NCI-H146 treated with DMSO at 0.1 percent for 48 hours (cell line): ENCODE measurements around the gene RBBP5.

Experiments used
- DNase-seq: peaks from one replicate; lab custom pipeline; 2025; ENCODE audit not compliant: unreplicated experiment; lab: John Stamatoyannopoulos, UW

Gene RBBP5

GRCh38 chr1:205075642-205076155 is 46.1 kb downstream of the RBBP5 start:
- DNase-seq: no peak

GRCh38 chr1:205074513-205074912 is 47.3 kb downstream of the RBBP5 start:
- no peak for DNase-seq

GRCh38 chr1:205074084-205074483 is 47.7 kb downstream of the RBBP5 start:
- DNase-seq: no peak

- DNase-seq: no peak
These were observed 48.3 kb downstream of the RBBP5 start for GRCh38 chr1:205073511-205073910.

GRCh38 chr1:205072881-205073280 is 48.9 kb downstream of the RBBP5 start:
- no peak for DNase-seq

- DNase-seq: no peak
These were observed 49.5 kb downstream of the RBBP5 start for GRCh38 chr1:205072286-205072685.

GRCh38 chr1:205071801-205072200 is 50.0 kb downstream of the RBBP5 start:
- DNase-seq: no peak

- no peak for DNase-seq
These were observed 50.8 kb downstream of the RBBP5 start for GRCh38 chr1:205071028-205071409.

GRCh38 chr1:205069371-205070125 is 52.2 kb downstream of the RBBP5 start:
- no peak for DNase-seq

GRCh38 chr1:205068457-205069040 is 53.2 kb downstream of the RBBP5 start:
- DNase-seq: no peak

- no peak for DNase-seq
These were observed 53.8 kb downstream of the RBBP5 start for GRCh38 chr1:205068001-205068400.

- no peak for DNase-seq
These were observed 54.7 kb downstream of the RBBP5 start for GRCh38 chr1:205067031-205067430.

- DNase-seq: no peak
These were observed 55.5 kb downstream of the RBBP5 start for GRCh38 chr1:205066141-205066818.

GRCh38 chr1:205065666-205066065 is 56.1 kb downstream of the RBBP5 start:
- DNase-seq: no peak

- no peak for DNase-seq
These were observed 56.9 kb downstream of the RBBP5 start for GRCh38 chr1:205064741-205065316.

GRCh38 chr1:205064301-205064700 is 57.5 kb downstream of the RBBP5 start:
- DNase-seq: no peak

GRCh38 chr1:205062895-205063294 is 58.9 kb downstream of the RBBP5 start:
- DNase-seq: no peak

- DNase-seq: no peak
These were observed 59.5 kb downstream of the RBBP5 start for GRCh38 chr1:205062319-205062718.

GRCh38 chr1:205061665-205062069 is 60.1 kb downstream of the RBBP5 start:
- peak; percentile 16 for DNase-seq

- DNase-seq: no peak
These were observed 60.6 kb downstream of the RBBP5 start for GRCh38 chr1:205061227-205061626.

GRCh38 chr1:205060746-205061145 is 61.0 kb downstream of the RBBP5 start:
- no peak for DNase-seq

GRCh38 chr1:205059660-205060059 is 62.1 kb downstream of the RBBP5 start:
- no peak for DNase-seq
